HepG2 (cell line): ENCODE data around the gene KLF3. TPM values are rescaled to one million over a fixed set of nuclear protein-coding genes. Genes with fewer than 3 reads are reported as not detected.
A peak's percentile ranks its signal among the peaks of the same experiment; 100 is the strongest.

Experiments used
- ASH2L ChIP-seq: fragments of 300-600, 200-600 bp; sonication (generic); IDR thresholded peaks from 2 replicates; pipeline ENCODE4 v1.7.0; 2017; ENCODE audit warnings: low read depth, mild to moderate bottlenecking, moderate library complexity, mixed read lengths, low read length; ENCODE audit not compliant: insufficient read length
- CHD2 ChIP-seq: IDR thresholded peaks from 2 replicates; pipeline ENCODE4 v1.6.1; 2011; ENCODE audit warnings: low read depth, low read length, improper control_type of control experiment
- HMGA1 ChIP-seq: sonication (generic); formaldehyde crosslinking; conservative IDR thresholded peaks from 2 replicates; pipeline ENCODE4 v1.4.0; 2020; ENCODE audit warnings: missing genetic modification reagents
- NFRKB ChIP-seq: fragments of 450-650 bp; IDR thresholded peaks from 2 replicates; pipeline ENCODE4 v1.6.1; 2017
- SOX13 ChIP-seq, 3 experiments: fragments of 450-650 bp in 1 of 3; sonication (generic) in 1 of 3; formaldehyde crosslinking in 1 of 3; IDR thresholded peaks in 2 of 3; conservative IDR thresholded peaks in 1 of 3; 2 replicates each; pipeline versions ENCODE4 v1.5.0 to v1.6.1; 2016 to 2020; ENCODE audit warnings: antibody characterized with exemption in 1 of 3, mild to moderate bottlenecking in 1 of 3, missing compliant biosample characterization in 1 of 3, missing genetic modification reagents in 1 of 3, moderate library complexity in 1 of 3
- ZBTB7B ChIP-seq: sonication (generic); formaldehyde crosslinking; IDR thresholded peaks from 2 replicates; pipeline ENCODE4 v1.4.0; 2020; ENCODE audit warnings: missing genetic modification reagents
- ZFP82 ChIP-seq: sonication (generic); formaldehyde crosslinking; IDR thresholded peaks from 2 replicates; pipeline ENCODE4 v1.5.1; 2020; ENCODE audit warnings: mild to moderate bottlenecking, missing genetic modification reagents, borderline replicate concordance
- ZNF136 ChIP-seq: sonication (generic); formaldehyde crosslinking; IDR thresholded peaks from 2 replicates; pipeline ENCODE4 v1.8.1; 2022; ENCODE audit warnings: low read depth, mild to moderate bottlenecking, moderate library complexity, missing genetic modification reagents
- ZNF296 ChIP-seq: sonication (generic); formaldehyde crosslinking; conservative IDR thresholded peaks from 2 replicates; pipeline ENCODE4 v1.5.0; 2020; ENCODE audit warnings: mild to moderate bottlenecking, missing genetic modification reagents
- ZNF576 ChIP-seq: sonication (generic); formaldehyde crosslinking; IDR thresholded peaks from 2 replicates; pipeline ENCODE4 v1.4.0; 2020; ENCODE audit warnings: mild to moderate bottlenecking, missing genetic modification reagents
- polyA plus RNA-seq, 8 experiments: library from polyadenylated mRNA; depleted of rRNA in 3 of 8; stranded (reverse) in 7 of 8; unstranded in 1 of 8; fragments of >200 nt; fragmentation: Illumina TruSeq in 4 of 8; extraction: Trizol in 4 of 8; gene quantifications; 2 replicates each; pipeline versions ENCODE4 v1.2.1 to v1.2.3, GENCODE V29; 2011 to 2016; ENCODE audit warnings: low read depth in 4 of 8, missing spikeins in 1 of 8, mixed read lengths in 1 of 8; ENCODE audit not compliant: insufficient read depth in 1 of 8
- total RNA-seq, 5 experiments: library from RNA; depleted of rRNA; stranded (reverse); fragments of >200 nt; fragmentation: Illumina TruSeq; extraction: Trizol; gene quantifications; 2 replicates each; pipeline ENCODE4 v1.2.3, GENCODE V29; 2016; ENCODE audit warnings: low read depth in 1 of 5
- TF ChIP-seq, protein P1 (sequence below), 2 experiments: fragments of 450-650 bp in 1 of 2; sonication (generic) in 1 of 2; formaldehyde crosslinking in 1 of 2; IDR thresholded peaks; 2 replicates each; pipeline versions ENCODE4 v1.6.1 to v1.8.0; 2016 to 2022; ENCODE audit warnings: antibody characterized with exemption in 1 of 2, mild to moderate bottlenecking in 1 of 2, missing genetic modification reagents in 1 of 2
- TF ChIP-seq, protein P2 (sequence below): sonication (generic); formaldehyde crosslinking; IDR thresholded peaks from 2 replicates; pipeline ENCODE4 v1.4.0; 2020; ENCODE audit warnings: missing genetic modification reagents
- TF ChIP-seq, protein P3 (sequence below): sonication (generic); formaldehyde crosslinking; IDR thresholded peaks from 2 replicates; pipeline ENCODE4 v1.5.0; 2020; ENCODE audit warnings: mild to moderate bottlenecking, missing genetic modification reagents

KLF3 gene
- total and polyA plus RNA-seq, 2 of the 13 experiments (the other 11 are each of a cell fraction or from before 2014, with no cell fraction given): 29.1 to 37.8 TPM

- TF ChIP-seq, protein P1, sequence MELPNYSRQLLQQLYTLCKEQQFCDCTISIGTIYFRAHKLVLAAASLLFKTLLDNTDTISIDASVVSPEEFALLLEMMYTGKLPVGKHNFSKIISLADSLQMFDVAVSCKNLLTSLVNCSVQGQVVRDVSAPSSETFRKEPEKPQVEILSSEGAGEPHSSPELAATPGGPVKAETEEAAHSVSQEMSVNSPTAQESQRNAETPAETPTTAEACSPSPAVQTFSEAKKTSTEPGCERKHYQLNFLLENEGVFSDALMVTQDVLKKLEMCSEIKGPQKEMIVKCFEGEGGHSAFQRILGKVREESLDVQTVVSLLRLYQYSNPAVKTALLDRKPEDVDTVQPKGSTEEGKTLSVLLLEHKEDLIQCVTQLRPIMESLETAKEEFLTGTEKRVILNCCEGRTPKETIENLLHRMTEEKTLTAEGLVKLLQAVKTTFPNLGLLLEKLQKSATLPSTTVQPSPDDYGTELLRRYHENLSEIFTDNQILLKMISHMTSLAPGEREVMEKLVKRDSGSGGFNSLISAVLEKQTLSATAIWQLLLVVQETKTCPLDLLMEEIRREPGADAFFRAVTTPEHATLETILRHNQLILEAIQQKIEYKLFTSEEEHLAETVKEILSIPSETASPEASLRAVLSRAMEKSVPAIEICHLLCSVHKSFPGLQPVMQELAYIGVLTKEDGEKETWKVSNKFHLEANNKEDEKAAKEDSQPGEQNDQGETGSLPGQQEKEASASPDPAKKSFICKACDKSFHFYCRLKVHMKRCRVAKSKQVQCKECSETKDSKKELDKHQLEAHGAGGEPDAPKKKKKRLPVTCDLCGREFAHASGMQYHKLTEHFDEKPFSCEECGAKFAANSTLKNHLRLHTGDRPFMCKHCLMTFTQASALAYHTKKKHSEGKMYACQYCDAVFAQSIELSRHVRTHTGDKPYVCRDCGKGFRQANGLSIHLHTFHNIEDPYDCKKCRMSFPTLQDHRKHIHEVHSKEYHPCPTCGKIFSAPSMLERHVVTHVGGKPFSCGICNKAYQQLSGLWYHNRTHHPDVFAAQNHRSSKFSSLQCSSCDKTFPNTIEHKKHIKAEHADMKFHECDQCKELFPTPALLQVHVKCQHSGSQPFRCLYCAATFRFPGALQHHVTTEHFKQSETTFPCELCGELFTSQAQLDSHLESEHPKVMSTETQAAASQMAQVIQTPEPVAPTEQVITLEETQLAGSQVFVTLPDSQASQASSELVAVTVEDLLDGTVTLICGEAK (IDR thresholded peaks at IDR 0.05): no peak
- TF ChIP-seq, protein P1 (CRISPR knock-in tag; IDR thresholded peaks at IDR 0.05): no peak
- TF ChIP-seq ASH2L: no peak
- TF ChIP-seq HMGA1 (CRISPR knock-in tag): no peak
- no peak for TF ChIP-seq ZNF576 (CRISPR knock-in tag)
- no peak for TF ChIP-seq NFRKB
- no peak for TF ChIP-seq ZBTB7B (CRISPR knock-in tag)
- TF ChIP-seq ZNF136 (CRISPR knock-in tag): no peak
- TF ChIP-seq ZFP82: no peak
- TF ChIP-seq, protein P2, sequence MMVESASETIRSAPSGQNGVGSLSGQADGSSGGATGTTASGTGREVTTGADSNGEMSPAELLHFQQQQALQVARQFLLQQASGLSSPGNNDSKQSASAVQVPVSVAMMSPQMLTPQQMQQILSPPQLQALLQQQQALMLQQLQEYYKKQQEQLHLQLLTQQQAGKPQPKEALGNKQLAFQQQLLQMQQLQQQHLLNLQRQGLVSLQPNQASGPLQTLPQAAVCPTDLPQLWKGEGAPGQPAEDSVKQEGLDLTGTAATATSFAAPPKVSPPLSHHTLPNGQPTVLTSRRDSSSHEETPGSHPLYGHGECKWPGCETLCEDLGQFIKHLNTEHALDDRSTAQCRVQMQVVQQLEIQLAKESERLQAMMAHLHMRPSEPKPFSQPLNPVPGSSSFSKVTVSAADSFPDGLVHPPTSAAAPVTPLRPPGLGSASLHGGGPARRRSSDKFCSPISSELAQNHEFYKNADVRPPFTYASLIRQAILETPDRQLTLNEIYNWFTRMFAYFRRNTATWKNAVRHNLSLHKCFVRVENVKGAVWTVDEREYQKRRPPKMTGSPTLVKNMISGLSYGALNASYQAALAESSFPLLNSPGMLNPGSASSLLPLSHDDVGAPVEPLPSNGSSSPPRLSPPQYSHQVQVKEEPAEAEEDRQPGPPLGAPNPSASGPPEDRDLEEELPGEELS (CRISPR knock-in tag): peak; percentile 83
- no peak for TF ChIP-seq ZNF296 (CRISPR knock-in tag)
- TF ChIP-seq, protein P3, sequence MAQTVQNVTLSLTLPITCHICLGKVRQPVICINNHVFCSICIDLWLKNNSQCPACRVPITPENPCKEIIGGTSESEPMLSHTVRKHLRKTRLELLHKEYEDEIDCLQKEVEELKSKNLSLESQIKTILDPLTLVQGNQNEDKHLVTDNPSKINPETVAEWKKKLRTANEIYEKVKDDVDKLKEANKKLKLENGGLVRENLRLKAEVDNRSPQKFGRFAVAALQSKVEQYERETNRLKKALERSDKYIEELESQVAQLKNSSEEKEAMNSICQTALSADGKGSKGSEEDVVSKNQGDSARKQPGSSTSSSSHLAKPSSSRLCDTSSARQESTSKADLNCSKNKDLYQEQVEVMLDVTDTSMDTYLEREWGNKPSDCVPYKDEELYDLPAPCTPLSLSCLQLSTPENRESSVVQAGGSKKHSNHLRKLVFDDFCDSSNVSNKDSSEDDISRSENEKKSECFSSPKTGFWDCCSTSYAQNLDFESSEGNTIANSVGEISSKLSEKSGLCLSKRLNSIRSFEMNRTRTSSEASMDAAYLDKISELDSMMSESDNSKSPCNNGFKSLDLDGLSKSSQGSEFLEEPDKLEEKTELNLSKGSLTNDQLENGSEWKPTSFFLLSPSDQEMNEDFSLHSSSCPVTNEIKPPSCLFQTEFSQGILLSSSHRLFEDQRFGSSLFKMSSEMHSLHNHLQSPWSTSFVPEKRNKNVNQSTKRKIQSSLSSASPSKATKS (CRISPR knock-in tag): no peak
- TF ChIP-seq SOX13 (IDR thresholded peaks at IDR 0.05): no peak
- peak in 1 of 2 experiments; percentile 54; a peak in 1 of 4 replicates for TF ChIP-seq SOX13 (CRISPR knock-in tag; conservative IDR thresholded peaks at IDR 0.05 in 1 of 2, IDR thresholded peaks at IDR 0.05 in 1 of 2)
- TF ChIP-seq CHD2: no peak
Measured at GRCh38 chr4:38621028-38621684, 42.8 kb upstream of the KLF3 start (continued).
